Measurements from ENCODE around the gene F2R.
"Not testable (repeated sequence)": the region's sequence is repeated elsewhere in the genome, so short reads cannot be mapped to it uniquely, and the experiment has no call there.

F2R gene

GRCh38 chr5:76761118-76761517 lies 45.2 kb downstream of the F2R start:
- DNase-seq: not testable (repeated sequence)

GRCh38 chr5:76762484-76762883 lies 46.6 kb downstream of the F2R start:
- no peak for DNase-seq

GRCh38 chr5:76763136-76763535 lies 47.2 kb downstream of the F2R start:
- DNase-seq: no peak

GRCh38 chr5:76764374-76764773 lies 48.4 kb downstream of the F2R start:
- DNase-seq: no peak

- DNase-seq: no peak
Measured at GRCh38 chr5:76765249-76765648, 49.3 kb downstream of the F2R start.

- no peak for DNase-seq
Measured at GRCh38 chr5:76766746-76767145, 50.8 kb downstream of the F2R start.

GRCh38 chr5:76771041-76771440 lies 55.1 kb downstream of the F2R start:
- not testable (repeated sequence) for DNase-seq

- no peak for DNase-seq
Measured at GRCh38 chr5:76771705-76772405, 55.9 kb downstream of the F2R start.

GRCh38 chr5:76775921-76776320 lies 60.0 kb downstream of the F2R start:
- DNase-seq: no peak

GRCh38 chr5:76776391-76776790 lies 60.5 kb downstream of the F2R start:
- no peak for DNase-seq

- DNase-seq: not testable (repeated sequence)
Measured at GRCh38 chr5:76780616-76781015, 64.7 kb downstream of the F2R start.

GRCh38 chr5:76781775-76782174 lies 65.8 kb downstream of the F2R start:
- no peak for DNase-seq

- DNase-seq: no peak
Measured at GRCh38 chr5:76782444-76782843, 66.5 kb downstream of the F2R start.

Data from NCI-H1048 (cell line).